Measurements from ENCODE around the gene ZNF888.
A peak's percentile ranks its signal among the peaks of the same experiment; 100 is the strongest.
"Not testable (repeated sequence)": the region's sequence is repeated elsewhere in the genome, so short reads cannot be mapped to it uniquely, and the experiment has no call there.

The ZNF888 gene

GRCh38 chr19:52922841-52923777 is at the start of gene ZNF888:
Gene ZNF888, minus strand, starts transcription at chr19:52923428. Its CDS starts 5,555 bp downstream, at chr19:52917873.
- peak; percentile 60 for DNase-seq

- DNase-seq, result no peak
Observed at GRCh38 chr19:52967772-52968171, 44.5 kb upstream of the ZNF888 start.

- no peak for DNase-seq
Observed at GRCh38 chr19:52963247-52963618, 40.0 kb upstream of the ZNF888 start.

- peak; percentile 81 for DNase-seq
Observed at GRCh38 chr19:52962394-52963246, 39.4 kb upstream of the ZNF888 start, which contains the start of gene ZNF816. Gene ZNF816, minus strand, starts transcription at chr19:52962881. Its CDS starts 6,792 bp downstream, at chr19:52956089.

GRCh38 chr19:52961981-52962380 is 38.8 kb upstream of the ZNF888 start:
- no peak for DNase-seq

GRCh38 chr19:52959613-52960295 is 36.5 kb upstream of the ZNF888 start:
- no peak for DNase-seq

- DNase-seq, result no peak
Observed at GRCh38 chr19:52957591-52957990, 34.4 kb upstream of the ZNF888 start.

- DNase-seq, result no peak
Observed at GRCh38 chr19:52956917-52957316, 33.7 kb upstream of the ZNF888 start.

GRCh38 chr19:52949422-52949821 is 26.2 kb upstream of the ZNF888 start:
- no peak for DNase-seq

GRCh38 chr19:52948025-52948770 is 25.0 kb upstream of the ZNF888 start:
- DNase-seq, result no peak

- no peak for DNase-seq
Observed at GRCh38 chr19:52946322-52947310, 23.4 kb upstream of the ZNF888 start.

- no peak for DNase-seq
Observed at GRCh38 chr19:52945652-52946321, 22.6 kb upstream of the ZNF888 start.

- not testable (repeated sequence) for DNase-seq
Observed at GRCh38 chr19:52944703-52945493, 21.7 kb upstream of the ZNF888 start.

GRCh38 chr19:52943884-52944643 is 20.8 kb upstream of the ZNF888 start:
- no peak for DNase-seq

GRCh38 chr19:52943134-52943883 is 20.1 kb upstream of the ZNF888 start:
- DNase-seq, result no peak

GRCh38 chr19:52942386-52943133 is 19.3 kb upstream of the ZNF888 start:
- DNase-seq, result peak; percentile 71

- no peak for DNase-seq
Observed at GRCh38 chr19:52941941-52942385, 18.7 kb upstream of the ZNF888 start.

Measured in GF-D8 (cell line).